Neuronal stem cell (in vitro differentiated cells): Measurements from ENCODE around the gene PAQR5.

Experiments used
- DNase-seq: peaks from one replicate; pipeline ENCODE4 v3.0.0-alpha.2; 2013; ENCODE audit warnings: low spot score
- H2AFZ ChIP-seq: one replicate; pipeline ENCODE4 v1.6.1; 2013; ENCODE audit warnings: mild to moderate bottlenecking, low read length, inconsistent platforms
- H2AK5ac ChIP-seq: 2 replicates; pipeline ENCODE4 v1.6.1; 2013; ENCODE audit warnings: low read depth, mild to moderate bottlenecking, inconsistent platforms, low read length, moderate library complexity, mixed read lengths
- H2BK120ac ChIP-seq: 2 replicates; pipeline ENCODE4 v1.6.1; 2013; ENCODE audit warnings: low read depth, mild to moderate bottlenecking, inconsistent platforms, low read length, moderate library complexity, mixed read lengths
- H2BK12ac ChIP-seq: one replicate; pipeline ENCODE4 v1.6.1; 2013; ENCODE audit warnings: low read length, inconsistent platforms
- H2BK15ac ChIP-seq: 2 replicates; pipeline ENCODE4 v1.6.1; 2013; ENCODE audit warnings: mild to moderate bottlenecking, low read length, inconsistent platforms, mixed read lengths
- H2BK5ac ChIP-seq: one replicate; pipeline ENCODE4 v1.6.1; 2013; ENCODE audit warnings: inconsistent platforms, mild to moderate bottlenecking, low read length, moderate library complexity
- H3K14ac ChIP-seq: one replicate; pipeline ENCODE4 v1.6.1; 2013; ENCODE audit warnings: low read length, inconsistent platforms
- H3K18ac ChIP-seq: 2 replicates; pipeline ENCODE4 v1.6.1; 2013; ENCODE audit warnings: low read length, inconsistent platforms
- H3K23ac ChIP-seq: 2 replicates; pipeline ENCODE4 v1.6.1; 2013; ENCODE audit warnings: low read depth, mild to moderate bottlenecking, mixed read lengths, low read length, inconsistent platforms; ENCODE audit not compliant: poor library complexity
- H3K27ac ChIP-seq: replicated peaks from 3 replicates; pipeline ENCODE4 v1.5.1; 2013; ENCODE audit warnings: low read length, inconsistent platforms
- H3K27me3 ChIP-seq, 3 experiments: 2 replicates each; pipeline ENCODE4 v1.6.1; 2013; ENCODE audit warnings: low read length in 3 of 3, mild to moderate bottlenecking in 2 of 3, inconsistent platforms in 1 of 3, low read depth in 1 of 3, mixed read lengths in 1 of 3, moderate library complexity in 1 of 3; ENCODE audit not compliant: control insufficient read depth in 3 of 3, insufficient read depth in 3 of 3
- H3K36me3 ChIP-seq, 2 donors: replicated peaks in 1 of 2; 2 replicates each; pipeline ENCODE4 v1.6.1; 2013; ENCODE audit warnings: low read length in 2 of 2; ENCODE audit not compliant: control insufficient read depth in 2 of 2, insufficient read depth in 2 of 2
- H3K4ac ChIP-seq: 2 replicates; pipeline ENCODE4 v1.6.1; 2013; ENCODE audit warnings: inconsistent platforms, mild to moderate bottlenecking, low read length, moderate library complexity
- H3K4me1 ChIP-seq, 2 donors: 1 replicate in 1 of 2; 2 replicates in 1 of 2; pipeline ENCODE4 v1.6.1; 2013; ENCODE audit warnings: low read length in 2 of 2, low read depth in 1 of 2; ENCODE audit not compliant: control insufficient read depth in 2 of 2, insufficient read depth in 1 of 2
- H3K4me2 ChIP-seq: one replicate; pipeline ENCODE4 v1.6.1; 2013; ENCODE audit warnings: mild to moderate bottlenecking, low read length, inconsistent platforms; ENCODE audit not compliant: insufficient read depth, poor library complexity, severe bottlenecking
- H3K4me3 ChIP-seq, 2 donors: 2 replicates each; pipeline ENCODE4 v1.5.1; 2013; ENCODE audit warnings: low read length in 2 of 2, mild to moderate bottlenecking in 2 of 2, inconsistent platforms in 1 of 2, moderate library complexity in 1 of 2
- H3K79me1 ChIP-seq: one replicate; pipeline ENCODE4 v1.6.1; 2013; ENCODE audit warnings: low read depth, mild to moderate bottlenecking, inconsistent platforms, low read length, moderate library complexity
- H3K9ac ChIP-seq: one replicate; pipeline ENCODE4 v1.6.1; 2013; ENCODE audit warnings: mild to moderate bottlenecking, low read depth, low read length, inconsistent platforms; ENCODE audit not compliant: poor library complexity
- H3K9me3 ChIP-seq, 2 donors: replicated peaks in 1 of 2; 2 replicates each; pipeline versions ENCODE3 to v1.6.1; 2013; ENCODE audit warnings: low read length in 2 of 2, mild to moderate bottlenecking in 2 of 2, inconsistent platforms in 1 of 2, low read depth in 1 of 2, mixed read lengths in 1 of 2, moderate library complexity in 1 of 2; ENCODE audit not compliant: control insufficient read depth in 2 of 2, insufficient read depth in 1 of 2
- H4K8ac ChIP-seq: one replicate; pipeline ENCODE4 v1.6.1; 2013; ENCODE audit warnings: low read depth, mild to moderate bottlenecking, inconsistent platforms, low read length, moderate library complexity
- H4K91ac ChIP-seq: one replicate; pipeline ENCODE4 v1.6.1; 2013; ENCODE audit warnings: low read length, low read depth, mild to moderate bottlenecking, inconsistent platforms; ENCODE audit not compliant: poor library complexity
- WGBS, 2 donors: extraction: QIAGEN DNeasy Blood & Tissue Kit; methylation state at CpG; one replicate each; pipeline ENCODE4 v1.1.7; 2013; ENCODE audit warnings: missing lambda C conversion rate in 2 of 2, mixed read lengths in 1 of 2; ENCODE audit not compliant: insufficient read length in 2 of 2, insufficient replicate concordance in 1 of 2; ENCODE audit errors: extremely low coverage in 2 of 2; 5-methylcytosine and 5-hydroxymethylcytosine counted together

The PAQR5 gene

DNA sequence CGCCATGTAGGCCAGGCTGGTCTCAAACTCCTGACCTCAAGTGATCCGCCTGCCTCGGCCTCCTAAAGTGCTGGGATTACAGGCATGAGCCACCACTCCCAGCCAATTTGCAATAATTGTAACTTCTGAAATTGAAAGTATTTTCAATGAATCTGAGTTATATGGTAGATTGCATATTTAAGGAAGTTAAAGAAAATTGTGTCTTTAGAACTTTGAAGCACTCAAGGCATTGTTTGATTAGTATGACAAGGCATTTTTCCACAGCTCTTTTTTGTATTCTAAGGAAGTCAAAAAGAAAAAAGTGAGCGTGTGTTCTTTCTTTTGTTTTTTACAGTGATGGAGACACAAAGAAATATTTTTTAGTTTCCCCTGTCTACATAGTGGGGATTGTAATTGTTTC lies 138.2 kb downstream of the PAQR5 start:
- no peak overlapping the region for H3K14ac ChIP-seq
- H2BK5ac ChIP-seq, result no peak overlapping the region
- no peak overlapping the region for H3K4ac ChIP-seq
- H3K79me1 ChIP-seq, result peaks cover 3% of the 10 kb centered on the region
- H4K8ac ChIP-seq, result no peak overlapping the region
- no peak overlapping the region for H2BK120ac ChIP-seq
- H2AFZ ChIP-seq, result no peak overlapping the region
- no peaks in the 10 kb centered on the region for H3K4me1 ChIP-seq
- H2AK5ac ChIP-seq, result no peak overlapping the region
- no peak overlapping the region for H3K4me3 ChIP-seq
- no peak overlapping the region for H2BK15ac ChIP-seq
- no peak overlapping the region for H3K9ac ChIP-seq
- H4K91ac ChIP-seq, result no peak overlapping the region
- no peaks in the 10 kb centered on the region for H3K27me3 ChIP-seq
- H3K27ac ChIP-seq, result no peak overlapping the region
- H3K9me3 ChIP-seq, result no peaks in the 10 kb centered on the region
- no peak overlapping the region for H3K4me2 ChIP-seq
- H3K23ac ChIP-seq, result no peak overlapping the region
- H2BK12ac ChIP-seq, result no peak overlapping the region
- H3K18ac ChIP-seq, result no peak overlapping the region
- H3K36me3 ChIP-seq, result peaks cover 36 to 100% of the 10 kb centered on the region in 2 donors
- WGBS, 2 donors, result no CpG with 5 or more reads among the region's 4 CpGs
- no peak for DNase-seq

DNA sequence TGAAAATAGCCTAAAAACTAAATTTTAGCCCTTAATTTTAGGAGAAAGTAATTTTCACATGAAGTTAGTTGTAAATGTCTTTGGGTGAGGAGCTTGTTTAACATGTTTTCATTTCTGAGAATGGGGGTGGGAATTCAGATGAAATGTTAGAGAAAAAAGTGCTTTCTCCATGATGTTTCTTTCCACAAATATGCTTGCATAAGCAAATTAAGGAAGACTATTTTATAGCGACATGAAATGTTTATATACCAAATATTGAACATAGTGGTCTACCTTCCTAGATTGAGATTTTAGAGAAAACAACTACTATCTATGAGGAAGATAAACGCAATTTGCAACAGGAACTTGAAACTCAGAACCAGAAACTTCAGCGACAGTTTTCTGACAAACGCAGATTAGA lies 140.9 kb downstream of the PAQR5 start:
- Histone ChIP-seq H4K91ac (no peak overlapping the region), H3K14ac (no peak overlapping the region), H3K4ac (no peak overlapping the region), H3K18ac (no peak overlapping the region), H2AFZ (no peak overlapping the region), H3K4me1 (no peaks in the 10 kb centered on the region), H3K4me2 (no peak overlapping the region), H3K4me3 (no peak overlapping the region), H3K9ac (no peak overlapping the region), H2BK120ac (no peak overlapping the region), H3K27me3 (no peaks in the 10 kb centered on the region), H2AK5ac (no peak overlapping the region), H3K79me1 (peaks cover 3% of the 10 kb centered on the region), H2BK12ac (no peak overlapping the region), H3K27ac (no peak overlapping the region), H3K36me3 (peaks cover 27 to 100% of the 10 kb centered on the region in 2 donors), H2BK5ac (no peak overlapping the region), H4K8ac (no peak overlapping the region), H3K9me3 (no peaks in the 10 kb centered on the region), H2BK15ac (no peak overlapping the region), H3K23ac (no peak overlapping the region)
- WGBS, 2 donors, result no CpG with 5 or more reads among the region's 4 CpGs
- DNase-seq, result no peak

GRCh38 chr15:69443032-69443611 lies 144.4 kb downstream of the PAQR5 start:
- no peak for DNase-seq
- no peak overlapping the region for H3K9ac ChIP-seq
- no peak overlapping the region for H3K18ac ChIP-seq
- H3K79me1 ChIP-seq, result peaks cover 3% of the 10 kb centered on the region
- no peak overlapping the region for H3K23ac ChIP-seq
- H3K36me3 ChIP-seq, result peaks cover 32 to 100% of the 10 kb centered on the region in 2 donors
- H3K27me3 ChIP-seq, result no peaks in the 10 kb centered on the region
- no peak overlapping the region for H2BK5ac ChIP-seq
- H3K4me2 ChIP-seq, result no peak overlapping the region
- H3K14ac ChIP-seq, result no peak overlapping the region
- no peak overlapping the region for H3K4me3 ChIP-seq
- no peak overlapping the region for H4K91ac ChIP-seq
- no peak overlapping the region for H2AFZ ChIP-seq
- no peak overlapping the region for H3K4ac ChIP-seq
- H3K9me3 ChIP-seq, result no peaks in the 10 kb centered on the region
- no peak overlapping the region for H3K27ac ChIP-seq
- H3K4me1 ChIP-seq, result no peaks in the 10 kb centered on the region
- H2BK15ac ChIP-seq, result no peak overlapping the region
- no peak overlapping the region for H4K8ac ChIP-seq
- WGBS, 2 donors, result no CpG with 5 or more reads among the region's 5 CpGs
- H2BK120ac ChIP-seq, result no peak overlapping the region
- H2BK12ac ChIP-seq, result no peak overlapping the region
- H2AK5ac ChIP-seq, result no peak overlapping the region

DNA sequence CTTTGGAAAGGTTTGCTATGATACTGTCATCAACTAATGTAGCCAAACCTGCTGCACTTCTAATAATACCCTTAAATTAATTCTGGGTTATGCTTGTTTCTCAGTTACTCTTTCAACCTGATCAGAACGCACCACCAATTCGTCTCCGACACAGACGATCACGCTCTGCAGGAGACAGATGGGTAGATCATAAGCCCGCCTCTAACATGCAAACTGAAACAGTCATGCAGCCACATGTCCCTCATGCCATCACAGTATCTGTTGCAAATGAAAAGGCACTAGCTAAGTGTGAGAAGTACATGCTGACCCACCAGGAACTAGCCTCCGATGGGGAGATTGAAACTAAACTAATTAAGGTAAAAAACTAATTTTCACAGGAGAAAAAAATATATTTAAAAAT lies 146.0 kb downstream of the PAQR5 start:
- H3K79me1 ChIP-seq, result peaks cover 3% of the 10 kb centered on the region
- no peak overlapping the region for H3K18ac ChIP-seq
- no peak overlapping the region for H4K8ac ChIP-seq
- no peak overlapping the region for H4K91ac ChIP-seq
- H3K36me3 ChIP-seq, result peaks cover 27 to 96% of the 10 kb centered on the region in 2 donors
- no peak overlapping the region for H3K4ac ChIP-seq
- no peak for DNase-seq
- H3K27me3 ChIP-seq, result no peaks in the 10 kb centered on the region
- no peaks in the 10 kb centered on the region for H3K4me1 ChIP-seq
- H3K4me3 ChIP-seq, result no peak overlapping the region
- no CpG with 5 or more reads among the region's 7 CpGs for WGBS, 2 donors
- no peak overlapping the region for H3K23ac ChIP-seq
- H2AK5ac ChIP-seq, result no peak overlapping the region
- no peak overlapping the region for H2BK12ac ChIP-seq
- H2BK5ac ChIP-seq, result no peak overlapping the region
- H3K9ac ChIP-seq, result no peak overlapping the region
- no peak overlapping the region for H3K27ac ChIP-seq
- no peak overlapping the region for H2AFZ ChIP-seq
- H3K4me2 ChIP-seq, result no peak overlapping the region
- no peak overlapping the region for H3K14ac ChIP-seq
- no peaks in the 10 kb centered on the region for H3K9me3 ChIP-seq
- H2BK120ac ChIP-seq, result no peak overlapping the region
- no peak overlapping the region for H2BK15ac ChIP-seq
